IPS-NIHi11 (cell line): ENCODE results near the gene CXCL16.

Experiments used
- DNase-seq: peaks from one replicate; pipeline ENCODE4 v3.0.0; 2012; ENCODE audit warnings: mixed read lengths, low spot score

Gene CXCL16

GRCh38 chr17:4739122-4740024, at the start of gene CXCL16, which contains the start of gene ZMYND15:
Gene CXCL16, minus strand, starts transcription at chr17:4739928. Its CDS starts 589 bp downstream, at chr17:4739339.
Gene ZMYND15, plus strand, starts transcription at chr17:4739833. Its CDS starts 716 bp downstream, at chr17:4740549.
- peak; percentile 80 for DNase-seq

- no peak for DNase-seq
Measured at GRCh38 chr17:4788807-4789700, 49.3 kb upstream of the CXCL16 start, which contains the start of gene GLTPD2. Gene GLTPD2, plus strand, starts transcription at chr17:4788964. Its CDS starts 48 bp downstream, at chr17:4789012.

- no peak for DNase-seq
Measured at GRCh38 chr17:4788159-4788806, 48.6 kb upstream of the CXCL16 start.

GRCh38 chr17:4786516-4786915, 46.8 kb upstream of the CXCL16 start:
- DNase-seq, result no peak

- DNase-seq, result no peak
Measured at GRCh38 chr17:4786106-4786511, 46.4 kb upstream of the CXCL16 start, which contains the start of gene VMO1. Gene VMO1, minus strand, starts transcription at chr17:4786364. Its CDS starts 12 bp downstream, at chr17:4786352.

- no peak for DNase-seq
Measured at GRCh38 chr17:4785311-4786105, 45.8 kb upstream of the CXCL16 start.

- no peak for DNase-seq
Measured at GRCh38 chr17:4782652-4783051, 42.9 kb upstream of the CXCL16 start.

- DNase-seq, result no peak
Measured at GRCh38 chr17:4780325-4780955, 40.7 kb upstream of the CXCL16 start.

GRCh38 chr17:4777969-4778760, 38.4 kb upstream of the CXCL16 start:
- DNase-seq, result no peak

- no peak for DNase-seq
Measured at GRCh38 chr17:4772235-4772613, 32.5 kb upstream of the CXCL16 start.

- DNase-seq, result no peak
Measured at GRCh38 chr17:4771519-4772234, 31.9 kb upstream of the CXCL16 start, which contains the start of gene TM4SF5. Gene TM4SF5, plus strand, starts transcription at chr17:4771886. Its CDS starts 37 bp downstream, at chr17:4771923.

GRCh38 chr17:4769628-4770027, 29.9 kb upstream of the CXCL16 start:
- no peak for DNase-seq

GRCh38 chr17:4768298-4768697, 28.6 kb upstream of the CXCL16 start:
- DNase-seq, result no peak

GRCh38 chr17:4766723-4767122, 27.0 kb upstream of the CXCL16 start:
- DNase-seq, result no peak

- no peak for DNase-seq
Measured at GRCh38 chr17:4766201-4766600, 26.5 kb upstream of the CXCL16 start.

GRCh38 chr17:4764595-4764994, 24.9 kb upstream of the CXCL16 start:
- no peak for DNase-seq

GRCh38 chr17:4759776-4760236, 20.1 kb upstream of the CXCL16 start:
- no peak for DNase-seq

- DNase-seq, result no peak
Measured at GRCh38 chr17:4753392-4753791, 13.7 kb upstream of the CXCL16 start.

GRCh38 chr17:4751932-4752331, 12.2 kb upstream of the CXCL16 start:
- no peak for DNase-seq
